WTC11 (cell line): ENCODE data around the gene MAPKAP1. TPM values are rescaled to one million over a fixed set of nuclear protein-coding genes. Genes with fewer than 3 reads are reported as not detected.

ENCODE experiments used
- ATAC-seq: fragments of 200-7000 bp; cut with Tn5 transposase; 2 replicates; pipeline ENCODE4 v1.10.0; 2021; ENCODE audit warnings: mild to moderate bottlenecking, moderate library complexity
- CTCF ChIA-PET: fragments of 300-600 bp; sonication (Branson Sonifier 250); formaldehyde crosslinking; loops from one replicate; lab custom pipeline; 2021; ENCODE audit warnings: antibody characterized with exemption; lab: Charles Lee
- POLR2A ChIA-PET: fragments of 350-600 bp; sonication (Branson Sonifier 250); formaldehyde crosslinking; loops from one replicate; lab custom pipeline; 2021; ENCODE audit warnings: antibody characterized with exemption; lab: Charles Lee
- DNase-seq: peaks from one replicate; pipeline ENCODE4 v3.0.0; 2021; ENCODE audit warnings: low spot score
- H3K27ac Mint-ChIP-seq: 2 replicates; pipeline ENCODE4 v1.8.0; 2021; ENCODE audit warnings: mixed read lengths
- H3K27me3 Mint-ChIP-seq: 2 replicates; pipeline ENCODE4 v1.8.0; 2021; ENCODE audit warnings: low read depth, mild to moderate bottlenecking, moderate library complexity, mixed read lengths
- H3K36me3 Mint-ChIP-seq: 2 replicates; pipeline ENCODE4 v1.8.0; 2021; ENCODE audit warnings: mixed read lengths
- H3K4me1 Mint-ChIP-seq: 2 replicates; pipeline ENCODE4 v1.8.0; 2022; ENCODE audit warnings: mixed read lengths
- H3K4me3 Mint-ChIP-seq: 2 replicates; pipeline ENCODE4 v1.8.0; 2021; ENCODE audit warnings: mild to moderate bottlenecking, moderate library complexity, mixed read lengths
- H3K9me3 Mint-ChIP-seq: 2 replicates; pipeline ENCODE4 v1.8.0; 2021; ENCODE audit warnings: mixed read lengths
- AR ChIP-seq: fragments of 250-450 bp; sonication (Bioruptor Pico); IDR thresholded peaks from 2 replicates; pipeline ENCODE4 v1.9.0; 2021; ENCODE audit warnings: mild to moderate bottlenecking
- ATF2 ChIP-seq: sonication (generic); formaldehyde crosslinking; IDR thresholded peaks from 2 replicates; pipeline ENCODE4 v1.8.1; 2022; ENCODE audit warnings: low read depth, missing genetic modification reagents, borderline replicate concordance
- CBFB ChIP-seq: sonication (generic); formaldehyde crosslinking; IDR thresholded peaks from 2 replicates; pipeline ENCODE4 v1.8.1; 2022; ENCODE audit warnings: mild to moderate bottlenecking, low read depth, missing genetic modification reagents
- CDX4 ChIP-seq: fragments of 250-450 bp; sonication (Bioruptor Pico); IDR thresholded peaks from 2 replicates; pipeline ENCODE4 v1.9.0; 2021; ENCODE audit warnings: moderate library complexity, mild to moderate bottlenecking, inconsistent platforms, borderline replicate concordance
- CREM ChIP-seq: sonication (generic); formaldehyde crosslinking; IDR thresholded peaks from 2 replicates; pipeline ENCODE4 v1.8.1; 2022; ENCODE audit warnings: mild to moderate bottlenecking, missing genetic modification reagents, moderate library complexity
- EMX1 ChIP-seq: fragments of 250-450 bp; sonication (Bioruptor Pico); IDR thresholded peaks from 2 replicates; pipeline ENCODE4 v1.8.0; 2021; ENCODE audit warnings: mild to moderate bottlenecking
- FOXJ3 ChIP-seq: sonication (generic); formaldehyde crosslinking; IDR thresholded peaks from 2 replicates; pipeline ENCODE4 v1.9.0; 2021; ENCODE audit warnings: missing genetic modification reagents, mild to moderate bottlenecking, borderline replicate concordance
- GTF2I ChIP-seq: fragments of 250-450 bp; sonication (Bioruptor Pico); conservative IDR thresholded peaks from 2 replicates; pipeline ENCODE4 v1.4.0; 2021; ENCODE audit warnings: mild to moderate bottlenecking
- HMGA2 ChIP-seq: fragments of 250-450 bp; sonication (Bioruptor Pico); IDR thresholded peaks from 2 replicates; pipeline ENCODE4 v1.4.0; 2021; ENCODE audit warnings: mild to moderate bottlenecking, moderate library complexity
- NFE2L1 ChIP-seq: sonication (generic); formaldehyde crosslinking; IDR thresholded peaks from 2 replicates; pipeline ENCODE4 v1.8.1; 2023; ENCODE audit warnings: missing genetic modification reagents
- NFYB ChIP-seq: sonication (generic); formaldehyde crosslinking; conservative IDR thresholded peaks from 2 replicates; pipeline ENCODE4 v1.8.0; 2022; ENCODE audit warnings: low read depth, missing genetic modification reagents
- NR1H2 ChIP-seq: sonication (generic); formaldehyde crosslinking; IDR thresholded peaks from 2 replicates; pipeline ENCODE4 v1.9.0; 2021; ENCODE audit warnings: mild to moderate bottlenecking, moderate library complexity, missing genetic modification reagents
- SMAD4 ChIP-seq: sonication (generic); formaldehyde crosslinking; IDR thresholded peaks from 2 replicates; pipeline ENCODE4 v1.8.0; 2022; ENCODE audit warnings: mild to moderate bottlenecking, missing genetic modification reagents
- TP53 ChIP-seq: sonication (generic); formaldehyde crosslinking; IDR thresholded peaks from 2 replicates; pipeline ENCODE4 v1.8.1; 2023; ENCODE audit warnings: mild to moderate bottlenecking, missing genetic modification reagents
- USF1 ChIP-seq: sonication (generic); formaldehyde crosslinking; IDR thresholded peaks from 2 replicates; pipeline ENCODE4 v1.8.0; 2022; ENCODE audit warnings: mild to moderate bottlenecking, missing genetic modification reagents
- USF2 ChIP-seq: sonication (generic); formaldehyde crosslinking; IDR thresholded peaks from 2 replicates; pipeline ENCODE4 v1.8.1; 2023; ENCODE audit warnings: mild to moderate bottlenecking, missing genetic modification reagents, moderate library complexity
- ZNF121 ChIP-seq: sonication (generic); formaldehyde crosslinking; IDR thresholded peaks from 2 replicates; pipeline ENCODE4 v1.8.0; 2023; ENCODE audit warnings: missing genetic modification reagents
- ZNF138 ChIP-seq: sonication (generic); formaldehyde crosslinking; conservative IDR thresholded peaks from 2 replicates; pipeline ENCODE4 v1.8.1; 2022; ENCODE audit warnings: mild to moderate bottlenecking, moderate library complexity, missing genetic modification reagents
- ZNF219 ChIP-seq: sonication (generic); formaldehyde crosslinking; IDR thresholded peaks from 2 replicates; pipeline ENCODE4 v1.8.0; 2023; ENCODE audit warnings: missing genetic modification reagents, mild to moderate bottlenecking, borderline replicate concordance
- ZNF281 ChIP-seq: sonication (generic); formaldehyde crosslinking; IDR thresholded peaks from 2 replicates; pipeline ENCODE4 v1.8.0; 2023; ENCODE audit warnings: mild to moderate bottlenecking, missing genetic modification reagents
- ZNF317 ChIP-seq: sonication (generic); formaldehyde crosslinking; IDR thresholded peaks from 2 replicates; pipeline ENCODE4 v1.8.1; 2023; ENCODE audit warnings: low read depth, mild to moderate bottlenecking, moderate library complexity, missing genetic modification reagents, borderline replicate concordance
- total RNA-seq: library from RNA; stranded (reverse); gene quantifications from 3 replicates; pipeline ENCODE4 v1.2.3, GENCODE V29; 2021

Gene MAPKAP1
- total RNA-seq, 1 experiment from 2014 or later, result 111 TPM

- ChIA-PET CTCF (no interaction called here), POLR2A (no interaction called here)
- no peak for DNase-seq
- H3K4me3 Mint-ChIP-seq, result no peak overlapping the region
- TF ChIP-seq SMAD4 (CRISPR knock-in tag) (no peak), ZNF121 (CRISPR knock-in tag) (no peak), ZNF317 (CRISPR knock-in tag) (no peak), USF2 (CRISPR knock-in tag) (no peak), AR (CRISPR knock-in tag) (no peak), EMX1 (CRISPR knock-in tag) (no peak), ZNF281 (CRISPR knock-in tag) (no peak), ATF2 (CRISPR knock-in tag) (no peak), CBFB (CRISPR knock-in tag) (no peak), NFYB (CRISPR knock-in tag) (no peak), ZNF219 (no peak)
- TF ChIP-seq, all 79 proteins: peak for 0
- no peaks in the 10 kb centered on the region for H3K36me3 Mint-ChIP-seq
- H3K9me3 Mint-ChIP-seq, result peaks cover 7% of the 10 kb centered on the region; the same call in 1 of the 2 replicates
- no peak for ATAC-seq
- no peak overlapping the region for H3K27ac Mint-ChIP-seq
- peaks cover 31% of the 10 kb centered on the region for H3K27me3 Mint-ChIP-seq
- peaks cover 12% of the 10 kb centered on the region for H3K4me1 Mint-ChIP-seq
Measured at GRCh38 chr9:125410522-125410894, 296.5 kb downstream of the MAPKAP1 start.

GRCh38 chr9:125409637-125410521, 297.1 kb downstream of the MAPKAP1 start:
- Mint-ChIP-seq H3K4me1 (peaks cover 12% of the 10 kb centered on the region), H3K27ac (no peak overlapping the region), H3K9me3 (peaks cover 7% of the 10 kb centered on the region; the same call in 1 of the 2 replicates), H3K27me3 (peaks cover 31% of the 10 kb centered on the region), H3K4me3 (peak overlapping the region; percentile 45), H3K36me3 (no peaks in the 10 kb centered on the region)
- CTCF ChIA-PET, result interaction anchor here (2.9 kb wide), 1 partner anchor 989 kb away, joined by 7 read pairs; no protein-coding TSS in a partner anchor
- POLR2A ChIA-PET, result no interaction called here
- ATAC-seq (0 out of 2 replicates have a peak, but pooled peaks have one; percentile 5), DNase-seq (peak; percentile 45)
- TF ChIP-seq USF1 (CRISPR knock-in tag) (peak; percentile 91), ZNF138 (CRISPR knock-in tag) (no peak), HMGA2 (no peak), GTF2I (CRISPR knock-in tag) (no peak), CREM (CRISPR knock-in tag) (no peak), CDX4 (CRISPR knock-in tag) (no peak), NR1H2 (CRISPR knock-in tag) (no peak), USF2 (CRISPR knock-in tag) (peak; percentile 92), NFE2L1 (0 out of 2 replicates have a peak, but pooled peaks have one; percentile 21), FOXJ3 (CRISPR knock-in tag) (no peak), TP53 (CRISPR knock-in tag) (no peak), NFYB (CRISPR knock-in tag) (peak; percentile 88)
